Nephron progenitor cell (in vitro differentiated cells): ENCODE measurements around the gene LPP.

ENCODE experiments used
- DNase-seq: peaks from one replicate; pipeline ENCODE4 v3.0.0; 2021
- H3K27ac Mint-ChIP-seq: 2 replicates; pipeline ENCODE4 v1.8.0; 2021; ENCODE audit warnings: mild to moderate bottlenecking, moderate library complexity, mixed read lengths
- H3K27me3 Mint-ChIP-seq: 2 replicates; pipeline ENCODE4 v1.8.0; 2021; ENCODE audit warnings: mild to moderate bottlenecking, low read depth, mixed read lengths; ENCODE audit not compliant: poor library complexity
- H3K36me3 Mint-ChIP-seq: 2 replicates; pipeline ENCODE4 v1.8.0; 2021; ENCODE audit warnings: low read depth, mixed read lengths
- H3K4me1 Mint-ChIP-seq: 2 replicates; pipeline ENCODE4 v1.8.0; 2021; ENCODE audit warnings: mixed read lengths
- H3K4me3 Mint-ChIP-seq: 2 replicates; pipeline ENCODE4 v1.8.0; 2021; ENCODE audit warnings: mild to moderate bottlenecking, moderate library complexity, mixed read lengths
- H3K9me3 Mint-ChIP-seq: 2 replicates; pipeline ENCODE4 v1.8.0; 2021; ENCODE audit warnings: mild to moderate bottlenecking, moderate library complexity, mixed read lengths
- TF ChIP-seq, protein P1 (sequence below): fragments of 200-600 bp; sonication (generic); IDR thresholded peaks from 2 replicates; pipeline ENCODE4 v1.5.0; 2021; ENCODE audit warnings: antibody characterized with exemption

Gene LPP

DNA sequence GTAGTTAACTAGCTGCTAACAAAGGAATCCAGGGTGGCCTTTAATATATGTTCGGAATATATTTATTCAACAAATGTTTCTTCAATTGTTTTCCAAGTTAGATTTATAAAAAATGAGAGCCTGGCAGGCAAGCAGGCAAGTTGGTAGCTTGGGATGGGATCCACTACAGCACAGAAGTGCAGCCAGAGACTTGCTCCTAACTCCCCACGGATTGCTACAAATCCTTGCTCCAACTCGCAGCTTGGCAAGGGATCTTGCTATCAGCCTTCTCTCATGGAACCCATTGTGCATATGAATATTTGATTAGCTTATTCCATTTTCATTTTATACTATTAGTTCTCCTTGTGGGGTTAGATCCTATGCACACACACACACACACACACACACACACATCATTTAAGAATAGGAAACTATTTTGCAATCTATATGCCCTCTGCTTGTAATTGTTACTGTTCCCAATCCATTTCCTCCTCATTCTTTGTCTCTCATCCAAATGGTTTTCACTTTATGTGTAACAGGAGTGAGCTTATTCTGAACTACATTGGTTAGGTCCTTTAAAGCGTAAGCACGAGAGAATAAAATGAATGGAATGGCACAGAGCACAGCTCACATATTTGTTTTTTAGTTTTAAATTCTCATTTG is 505.6 kb downstream of the LPP start:
- TF ChIP-seq, protein P1, sequence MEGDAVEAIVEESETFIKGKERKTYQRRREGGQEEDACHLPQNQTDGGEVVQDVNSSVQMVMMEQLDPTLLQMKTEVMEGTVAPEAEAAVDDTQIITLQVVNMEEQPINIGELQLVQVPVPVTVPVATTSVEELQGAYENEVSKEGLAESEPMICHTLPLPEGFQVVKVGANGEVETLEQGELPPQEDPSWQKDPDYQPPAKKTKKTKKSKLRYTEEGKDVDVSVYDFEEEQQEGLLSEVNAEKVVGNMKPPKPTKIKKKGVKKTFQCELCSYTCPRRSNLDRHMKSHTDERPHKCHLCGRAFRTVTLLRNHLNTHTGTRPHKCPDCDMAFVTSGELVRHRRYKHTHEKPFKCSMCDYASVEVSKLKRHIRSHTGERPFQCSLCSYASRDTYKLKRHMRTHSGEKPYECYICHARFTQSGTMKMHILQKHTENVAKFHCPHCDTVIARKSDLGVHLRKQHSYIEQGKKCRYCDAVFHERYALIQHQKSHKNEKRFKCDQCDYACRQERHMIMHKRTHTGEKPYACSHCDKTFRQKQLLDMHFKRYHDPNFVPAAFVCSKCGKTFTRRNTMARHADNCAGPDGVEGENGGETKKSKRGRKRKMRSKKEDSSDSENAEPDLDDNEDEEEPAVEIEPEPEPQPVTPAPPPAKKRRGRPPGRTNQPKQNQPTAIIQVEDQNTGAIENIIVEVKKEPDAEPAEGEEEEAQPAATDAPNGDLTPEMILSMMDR = no peak
- H3K27me3 Mint-ChIP-seq = no peaks in the 10 kb centered on the region
- H3K4me1 Mint-ChIP-seq = peaks cover 6% of the 10 kb centered on the region
- no peak for DNase-seq
- no peaks in the 10 kb centered on the region for H3K9me3 Mint-ChIP-seq
- no peaks in the 10 kb centered on the region for H3K36me3 Mint-ChIP-seq
- H3K27ac Mint-ChIP-seq = no peak overlapping the region
- H3K4me3 Mint-ChIP-seq = no peak overlapping the region

DNA sequence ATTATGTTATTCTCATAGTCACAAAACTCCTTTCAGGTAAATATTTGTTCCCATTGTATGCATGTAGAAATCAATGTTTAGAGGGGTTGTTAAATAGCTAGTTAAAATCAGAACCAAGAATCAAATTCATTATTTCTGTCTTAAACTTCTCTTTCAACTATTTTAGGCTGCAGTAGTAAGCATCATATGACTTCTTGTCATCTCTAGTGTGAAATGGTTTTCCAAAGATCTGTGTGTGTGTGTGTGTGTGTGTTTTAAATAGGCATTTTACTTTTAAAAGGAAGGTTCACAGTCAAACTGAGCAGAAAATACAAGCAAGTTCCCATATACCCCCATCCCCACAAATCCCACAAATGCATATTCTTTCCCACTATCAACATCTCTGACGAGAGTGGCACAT is 506.5 kb downstream of the LPP start:
- H3K4me3 Mint-ChIP-seq = no peak overlapping the region
- H3K4me1 Mint-ChIP-seq = peaks cover 6% of the 10 kb centered on the region
- no peak for DNase-seq
- TF ChIP-seq, protein P1 = no peak
- H3K27ac Mint-ChIP-seq = no peak overlapping the region
- no peaks in the 10 kb centered on the region for H3K9me3 Mint-ChIP-seq
- H3K36me3 Mint-ChIP-seq = no peaks in the 10 kb centered on the region
- H3K27me3 Mint-ChIP-seq = no peaks in the 10 kb centered on the region

DNA sequence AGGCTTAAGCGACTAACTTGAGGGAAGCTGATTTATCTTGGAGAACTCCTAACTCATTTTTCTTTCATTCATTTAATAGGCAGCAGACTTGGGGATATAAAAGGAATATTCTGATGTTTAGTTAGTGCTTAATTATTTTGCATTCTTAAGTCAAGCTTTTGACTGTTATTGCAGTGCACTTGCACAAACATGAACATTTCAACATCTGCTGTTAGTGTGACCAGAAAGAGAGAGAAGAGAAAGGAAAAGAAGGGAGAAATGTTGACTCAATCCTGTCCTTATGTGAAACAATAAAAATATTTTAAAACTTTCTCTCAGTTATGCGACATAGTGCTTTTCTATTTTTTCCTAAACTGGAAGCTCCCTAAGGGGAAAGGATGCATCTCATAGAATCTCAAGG is 507.8 kb downstream of the LPP start:
- no peak overlapping the region for H3K4me3 Mint-ChIP-seq
- H3K27me3 Mint-ChIP-seq = no peaks in the 10 kb centered on the region
- H3K9me3 Mint-ChIP-seq = no peaks in the 10 kb centered on the region
- H3K27ac Mint-ChIP-seq = no peak overlapping the region
- TF ChIP-seq, protein P1 = no peak
- H3K4me1 Mint-ChIP-seq = peaks cover 6% of the 10 kb centered on the region
- no peak for DNase-seq
- no peaks in the 10 kb centered on the region for H3K36me3 Mint-ChIP-seq

DNA sequence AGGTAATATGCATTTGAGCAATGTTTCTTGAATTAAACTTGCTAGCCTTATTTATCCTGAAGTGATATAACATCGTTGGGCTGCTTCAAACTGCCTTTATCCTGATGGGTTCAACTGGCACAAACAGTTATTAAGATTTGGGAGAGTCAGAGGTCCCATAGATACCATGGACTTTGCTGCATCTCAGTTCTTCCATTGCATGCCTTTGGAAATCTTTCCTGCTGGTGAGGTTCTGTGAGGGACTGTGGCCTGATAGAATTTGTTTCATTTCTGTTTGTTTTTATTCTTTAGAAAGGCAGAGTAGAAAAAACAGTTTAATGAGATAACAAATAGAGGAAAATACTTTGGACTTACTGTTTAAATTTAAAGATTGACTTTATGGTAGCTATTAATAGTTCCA is 508.3 kb downstream of the LPP start:
- H3K36me3 Mint-ChIP-seq = no peaks in the 10 kb centered on the region
- H3K27me3 Mint-ChIP-seq = peaks cover 3% of the 10 kb centered on the region

DNA sequence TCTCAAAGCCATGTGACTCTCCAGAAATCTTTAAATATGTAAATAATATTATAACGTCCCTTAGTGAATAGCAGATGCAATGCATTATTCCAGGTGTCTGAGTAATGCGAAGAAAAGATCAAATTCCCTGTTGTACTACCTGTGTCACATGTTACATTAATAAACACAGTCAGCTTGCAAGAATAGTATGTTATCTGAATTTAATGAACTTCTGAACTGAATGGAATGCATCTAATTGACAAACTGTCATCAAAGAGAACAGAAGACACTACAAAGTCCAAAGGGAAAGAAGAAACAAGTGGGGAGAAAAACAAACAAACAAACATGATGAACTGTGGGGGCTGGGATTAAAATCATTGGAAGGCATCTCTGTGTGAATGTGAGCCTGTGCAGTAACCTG is 508.8 kb downstream of the LPP start:
- Mint-ChIP-seq H3K27me3 (peaks cover 3% of the 10 kb centered on the region), H3K4me1 (peaks cover 6% of the 10 kb centered on the region), H3K27ac (no peak overlapping the region), H3K36me3 (no peaks in the 10 kb centered on the region), H3K9me3 (no peaks in the 10 kb centered on the region), H3K4me3 (no peak overlapping the region)
- TF ChIP-seq, protein P1 = no peak
- DNase-seq = no peak

More for the DNA sequence above, 508.3 kb downstream of the LPP start:
- no peak overlapping the region for H3K4me3 Mint-ChIP-seq
- H3K4me1 Mint-ChIP-seq = peaks cover 6% of the 10 kb centered on the region
- no peak for DNase-seq
- TF ChIP-seq, protein P1 = no peak
- no peak overlapping the region for H3K27ac Mint-ChIP-seq
- no peaks in the 10 kb centered on the region for H3K9me3 Mint-ChIP-seq

DNA sequence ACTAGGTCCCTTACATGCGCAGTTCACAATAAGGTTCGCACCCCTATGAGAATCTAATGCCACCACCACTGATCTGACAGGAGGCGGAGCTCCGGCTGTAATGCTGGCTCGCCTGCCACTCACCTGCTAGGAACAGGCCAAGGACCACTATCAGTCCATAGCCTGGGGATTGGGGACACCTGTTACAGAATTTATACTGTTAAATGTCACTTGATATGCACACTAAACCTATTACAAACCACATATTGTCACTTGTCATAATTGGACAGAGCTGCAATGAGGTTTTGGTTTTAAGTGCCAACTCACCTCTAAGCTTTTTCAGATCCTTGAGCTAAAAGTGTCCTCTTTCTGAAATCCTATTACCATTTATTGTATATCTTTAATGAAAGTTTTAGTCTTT is 509.9 kb downstream of the LPP start:
- Mint-ChIP-seq H3K9me3 (peaks cover 2% of the 10 kb centered on the region), H3K27me3 (peaks cover 3% of the 10 kb centered on the region), H3K4me3 (no peak overlapping the region), H3K36me3 (peaks cover 2% of the 10 kb centered on the region), H3K4me1 (peaks cover 6% of the 10 kb centered on the region), H3K27ac (no peak overlapping the region)
- no peak for DNase-seq
- TF ChIP-seq, protein P1 = no peak
